ENCODE data around the gene ABRACL. TPM values are rescaled to one million over a fixed set of nuclear protein-coding genes. Genes with fewer than 3 reads are reported as not detected.
"Not testable (repeated sequence)": the region's sequence is repeated elsewhere in the genome, so short reads cannot be mapped to it uniquely, and the experiment has no call there.

The ABRACL gene, protein sequence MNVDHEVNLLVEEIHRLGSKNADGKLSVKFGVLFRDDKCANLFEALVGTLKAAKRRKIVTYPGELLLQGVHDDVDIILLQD
- total RNA-seq = 158 and 162 TPM in 2 replicates

DNA sequence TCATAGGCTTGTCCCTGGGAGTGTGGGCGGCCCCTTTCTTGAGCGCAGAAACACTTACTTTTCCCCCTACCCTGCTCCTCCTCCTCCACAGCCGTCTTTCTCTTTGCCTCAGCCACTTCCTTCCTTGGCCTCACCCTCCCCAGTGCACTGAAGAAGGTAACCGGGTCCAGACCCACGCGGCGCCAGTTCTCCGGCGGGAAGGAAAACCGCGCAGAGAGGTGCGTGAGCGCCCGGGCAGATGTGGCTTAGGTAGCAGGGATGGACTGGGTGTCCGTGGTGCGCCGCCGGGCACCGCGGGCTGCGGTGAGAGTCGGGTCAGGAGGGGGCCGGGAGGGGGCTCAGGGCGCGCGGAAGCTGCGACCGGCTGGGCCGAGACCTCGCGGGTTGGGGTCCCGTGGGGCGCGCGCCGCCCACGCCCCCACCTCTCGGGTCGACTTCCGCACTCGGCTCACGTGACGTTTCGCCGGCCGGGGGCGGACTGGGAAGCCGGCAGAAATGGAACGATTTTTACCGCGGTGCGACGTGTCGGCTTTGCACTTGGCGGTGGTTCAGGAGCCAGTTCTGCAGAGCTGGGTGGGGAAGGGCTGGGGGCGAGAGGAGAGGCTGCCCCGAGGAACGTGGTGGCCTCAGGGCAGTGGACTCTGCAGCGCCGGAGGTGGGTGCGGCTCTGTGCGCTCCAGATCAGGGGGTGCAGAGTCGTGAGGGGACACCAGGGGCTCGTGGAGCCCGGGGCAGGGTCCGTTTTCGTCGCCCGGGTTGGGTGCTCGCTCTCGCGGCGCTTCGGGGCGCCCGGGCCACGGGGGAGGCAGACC, at the start of gene ABRACL:
Gene ABRACL, plus strand, starts transcription at position 88 of the 812 bp plus-strand sequence. CDS start 5,416 bp downstream, outside the sequence.
- intact Hi-C loops (cut with micrococcal nuclease) = loop anchor here (1.0 to 2.0 kb wide), 10 partner anchors 41 to 346 kb away; partner anchors contain the start of genes CCDC28A, HECA, REPS1 and TXLNB

DNA sequence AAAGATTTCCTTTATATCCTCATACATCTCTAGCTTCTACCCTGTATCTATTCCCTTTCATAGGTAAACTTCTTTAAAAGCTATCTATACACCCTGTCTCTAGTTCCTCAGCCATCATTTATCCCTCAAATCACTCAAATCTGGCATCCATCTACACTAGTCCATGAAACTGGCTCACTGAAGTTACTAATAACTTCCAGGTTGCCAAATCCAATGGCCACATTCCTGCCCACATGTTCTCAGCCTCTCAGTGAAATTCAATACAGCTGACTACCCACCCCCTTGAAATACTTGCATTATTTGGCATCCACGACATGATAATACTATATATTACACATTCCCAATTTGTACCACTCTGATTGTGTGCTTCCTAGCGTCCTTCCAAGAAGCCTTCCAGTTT, 49.2 kb upstream of the ABRACL start:
- intact Hi-C loops (cut with micrococcal nuclease) = no loop called here

DNA sequence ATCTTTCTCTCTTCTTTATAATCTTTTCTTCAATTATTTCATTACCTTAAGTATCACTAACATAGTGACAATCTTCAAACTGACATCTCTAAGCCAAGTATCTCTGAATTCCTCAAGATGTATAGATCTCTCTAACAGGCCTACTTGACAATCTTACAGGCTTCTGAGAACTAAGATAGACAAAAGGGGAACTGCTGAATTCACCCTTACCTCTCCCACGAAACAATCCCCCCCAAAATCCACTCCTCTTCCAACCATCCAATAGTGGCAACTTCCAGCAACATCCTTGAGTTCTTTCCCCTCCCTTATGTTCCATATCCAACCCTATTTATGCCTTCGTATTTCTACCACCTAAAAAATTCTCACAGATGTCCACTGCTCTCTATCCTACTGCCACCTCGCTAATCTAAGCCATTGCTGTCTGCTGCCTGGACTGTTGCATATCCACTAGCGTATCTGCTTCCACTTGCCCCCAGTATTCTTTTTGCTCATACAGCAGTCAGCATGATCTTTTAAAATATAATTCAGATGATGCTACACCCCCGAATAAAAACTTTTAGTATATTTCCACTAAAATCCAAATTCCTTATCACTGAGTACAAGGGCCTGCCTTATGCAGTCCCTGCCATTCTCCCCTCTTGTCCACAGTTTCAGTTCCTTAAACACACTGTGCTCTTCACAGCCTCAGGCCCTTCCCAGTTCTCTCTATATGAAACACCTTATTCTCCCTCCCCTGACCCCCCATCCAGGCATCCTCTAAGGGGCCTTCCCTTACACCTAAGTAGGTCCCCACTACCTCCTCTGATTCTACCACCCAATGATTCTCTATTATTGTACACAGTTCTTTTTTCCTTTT, 48.5 kb upstream of the ABRACL start:
- intact Hi-C loops (cut with micrococcal nuclease) = no loop called here

DNA sequence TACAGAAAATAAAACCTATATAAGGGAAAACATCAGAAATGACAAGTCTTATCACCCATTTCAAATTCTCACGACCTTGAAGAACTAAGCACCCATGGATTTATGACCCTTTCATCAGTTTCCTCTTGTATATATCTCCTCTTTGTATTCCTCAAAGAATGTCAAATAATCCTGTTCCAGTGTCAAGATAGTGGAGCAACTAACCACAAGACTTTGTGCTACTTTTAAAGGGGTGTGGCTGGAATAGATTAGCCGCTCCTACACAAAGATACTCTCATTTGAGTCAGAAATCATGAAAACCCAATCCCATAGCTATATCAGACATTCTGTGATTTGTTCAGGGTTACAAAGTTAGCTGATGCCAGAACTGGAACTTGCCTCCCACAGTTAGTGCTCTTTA, 47.1 kb upstream of the ABRACL start:
- intact Hi-C loops (cut with micrococcal nuclease) = no loop called here

DNA sequence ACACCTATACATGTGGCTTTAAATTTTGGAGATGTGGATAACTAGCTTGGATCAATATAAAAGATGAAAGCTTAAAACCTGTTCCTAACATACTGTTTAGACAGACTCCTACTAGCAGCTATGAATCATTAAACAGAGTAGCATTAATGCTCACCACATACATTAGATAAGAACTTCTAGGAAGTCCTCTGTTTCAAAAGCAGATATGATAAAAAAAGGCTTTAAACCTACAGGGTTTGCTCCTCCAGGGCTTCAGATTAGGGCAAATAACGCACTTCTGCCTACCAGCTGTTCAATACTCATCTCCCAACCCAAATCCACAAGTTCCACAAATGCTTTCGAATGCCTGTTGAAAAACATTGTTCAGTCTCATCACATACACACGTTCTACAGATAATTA, 42.0 kb upstream of the ABRACL start:
- intact Hi-C loops (cut with micrococcal nuclease) = loop anchor here (2.0 to 5.0 kb wide), 4 partner anchors 150 to 879 kb away; partner anchors contain the start of genes CITED2 and PERP

DNA sequence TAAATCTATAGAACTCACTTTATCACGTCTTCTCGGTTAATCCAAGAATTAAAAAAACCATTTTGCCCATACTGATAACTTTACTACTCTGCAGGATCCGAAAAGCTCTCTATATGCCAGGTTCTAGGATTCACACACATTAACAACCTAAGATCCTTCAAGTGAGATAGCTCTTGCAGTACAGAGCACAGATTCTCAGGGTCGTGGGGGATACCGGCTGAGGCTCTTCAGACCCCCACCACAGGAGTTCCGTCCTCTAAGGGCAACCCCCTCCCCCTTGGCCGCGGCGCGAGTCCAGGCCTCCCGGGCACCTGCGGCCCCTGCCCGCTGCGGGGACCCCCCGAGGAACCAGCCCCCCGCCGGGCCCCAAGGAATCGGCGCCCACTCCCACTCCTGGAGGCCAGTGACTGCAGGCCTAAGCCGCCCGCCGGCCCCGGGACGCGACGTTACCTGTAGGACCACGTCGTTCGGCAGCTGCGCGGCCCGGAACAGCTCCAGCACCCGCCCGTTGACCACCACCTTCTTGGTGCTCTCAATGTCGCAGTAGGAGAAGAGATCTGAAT, 41.4 kb upstream of the ABRACL start:
- intact Hi-C loops (cut with micrococcal nuclease) = loop anchor here (2.0 to 5.0 kb wide), 4 partner anchors 150 to 880 kb away; partner anchors contain the start of genes CITED2 and PERP

DNA sequence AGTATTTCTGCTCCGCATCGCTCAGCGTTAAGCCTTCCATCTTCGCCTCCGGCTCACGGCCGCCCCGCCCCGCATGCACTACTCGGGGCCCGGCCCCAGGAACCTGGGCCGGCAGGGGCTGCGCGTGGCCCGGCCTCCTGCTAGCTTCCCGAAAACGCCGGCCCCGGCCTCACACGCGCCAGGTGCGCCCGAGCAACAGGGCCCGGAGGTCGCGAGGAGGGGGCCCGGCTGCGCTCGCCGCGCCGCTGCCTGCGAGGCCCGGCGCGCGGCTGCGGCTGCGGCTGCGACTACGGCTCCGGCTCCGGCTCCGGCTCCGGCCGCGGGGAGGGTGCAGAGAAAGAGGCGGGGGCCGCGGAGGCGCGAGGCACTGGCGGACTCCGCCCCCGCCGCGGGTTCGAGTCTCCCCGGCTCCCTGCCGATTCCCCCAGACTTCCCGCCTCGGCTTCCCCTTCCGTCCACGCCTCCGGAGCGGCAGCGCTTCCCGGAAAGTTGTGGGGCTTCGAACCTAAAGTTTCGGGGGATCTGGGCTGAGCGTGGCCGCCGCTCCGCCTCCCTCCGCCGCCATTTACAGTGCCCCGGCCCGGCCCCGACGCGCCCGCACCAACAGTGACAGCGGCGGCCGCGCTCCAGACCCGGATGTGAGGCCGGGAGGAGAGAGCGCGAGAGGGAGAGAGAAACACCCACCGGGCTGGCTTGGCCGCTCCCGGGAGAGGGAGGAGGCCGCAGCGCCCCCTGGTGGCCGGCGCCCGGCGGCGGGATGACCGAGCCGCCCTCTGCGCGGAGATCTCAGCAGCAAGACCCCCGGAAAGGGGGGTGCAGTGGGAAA, 40.7 kb upstream of the ABRACL start, which contains the start of gene REPS1:
Gene REPS1, minus strand, starts transcription at position 611 of the 826 bp plus-strand sequence. Its CDS starts 571 bp downstream, at position 40.
- intact Hi-C loops (cut with micrococcal nuclease) = loop anchor here (1.0 to 5.0 kb wide), 10 partner anchors 40 to 881 kb away; partner anchors contain the start of genes ABRACL, CCDC28A, CITED2 and PERP

DNA sequence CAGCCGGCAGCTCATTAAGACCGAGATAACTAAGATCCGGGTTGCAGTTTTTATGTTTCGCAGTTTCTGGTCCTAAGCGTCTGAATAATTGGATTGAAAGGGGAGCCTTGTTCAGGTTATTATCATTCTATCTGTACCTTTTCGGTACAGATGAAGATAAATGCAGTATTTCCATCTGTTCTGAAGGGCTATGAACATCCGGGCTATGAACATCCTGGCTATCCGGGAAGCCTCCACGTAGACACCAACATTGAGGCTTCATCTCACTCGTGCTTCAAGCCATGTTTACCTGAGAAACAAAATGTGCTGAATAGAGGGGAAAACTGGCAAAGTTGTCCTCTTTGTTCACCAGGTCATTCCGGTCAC, 40.1 kb upstream of the ABRACL start:
- intact Hi-C loops (cut with micrococcal nuclease) = loop anchor here (1.0 to 5.0 kb wide), 8 partner anchors 40 to 881 kb away; partner anchors contain the start of genes ABRACL, CCDC28A and PERP

DNA sequence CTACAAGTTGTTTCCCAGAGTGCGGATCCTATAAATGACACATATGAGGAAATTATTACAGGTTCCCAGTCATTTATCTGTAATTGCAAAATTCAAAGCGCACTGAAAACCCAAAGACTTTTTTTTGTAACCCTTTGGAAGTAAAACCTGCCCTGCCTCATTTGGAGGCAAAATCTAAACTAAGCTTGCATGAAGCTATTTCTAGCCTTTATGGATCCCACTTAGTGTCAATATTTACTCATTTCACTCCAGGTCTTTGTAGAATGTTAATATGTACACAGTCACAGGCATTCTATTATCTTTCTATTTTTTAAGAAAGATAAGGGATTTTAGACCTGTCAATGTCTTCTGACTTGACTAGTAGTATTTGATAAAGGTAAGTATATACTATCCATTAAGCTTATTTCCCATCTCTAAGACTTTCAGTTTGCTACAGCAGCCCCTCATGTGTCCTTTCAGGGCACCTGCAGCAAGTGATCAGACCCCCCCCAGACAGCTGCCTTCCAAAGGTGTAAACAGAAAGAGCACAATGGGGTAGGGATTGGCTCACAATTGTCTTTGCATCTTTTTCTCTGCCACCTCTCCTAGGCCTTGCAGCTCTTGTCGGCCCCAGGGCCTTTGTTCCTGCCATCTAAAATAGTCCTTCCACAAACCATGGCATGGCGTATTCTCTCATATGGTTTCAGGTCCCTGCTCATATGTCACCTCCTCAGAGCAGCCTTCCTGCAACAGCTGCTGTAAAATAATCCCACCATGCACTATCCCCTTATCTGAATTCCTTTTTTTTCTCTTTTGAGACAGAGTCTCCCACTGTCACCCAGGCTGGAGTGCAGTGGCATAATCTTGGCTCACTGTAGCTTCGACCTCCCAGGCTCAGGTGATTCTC, 39.2 kb upstream of the ABRACL start:
- intact Hi-C loops (cut with micrococcal nuclease) = loop anchor here (2.0 to 5.0 kb wide), 4 partner anchors 297 to 882 kb away; partner anchors contain the start of gene PERP

DNA sequence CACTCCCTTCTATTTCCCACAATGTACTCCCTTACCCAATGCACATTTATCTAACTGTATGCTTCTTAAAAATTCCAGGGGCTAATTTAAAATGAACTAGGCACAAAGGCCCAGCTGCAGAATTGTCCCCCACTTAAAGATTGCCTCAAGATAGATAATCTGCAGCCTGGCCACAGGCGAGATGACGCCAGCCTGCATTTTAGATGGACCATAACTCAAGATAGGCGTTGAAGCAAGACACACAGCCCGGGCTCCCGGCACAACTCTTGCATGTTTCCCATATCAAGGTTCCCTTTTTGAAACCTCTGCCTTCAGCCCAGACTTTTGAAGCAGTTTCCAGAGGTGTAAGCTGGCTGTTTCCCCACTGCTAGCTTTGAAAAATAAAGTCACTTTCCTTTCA, 37.3 kb upstream of the ABRACL start:
- intact Hi-C loops (cut with micrococcal nuclease) = no loop called here

DNA sequence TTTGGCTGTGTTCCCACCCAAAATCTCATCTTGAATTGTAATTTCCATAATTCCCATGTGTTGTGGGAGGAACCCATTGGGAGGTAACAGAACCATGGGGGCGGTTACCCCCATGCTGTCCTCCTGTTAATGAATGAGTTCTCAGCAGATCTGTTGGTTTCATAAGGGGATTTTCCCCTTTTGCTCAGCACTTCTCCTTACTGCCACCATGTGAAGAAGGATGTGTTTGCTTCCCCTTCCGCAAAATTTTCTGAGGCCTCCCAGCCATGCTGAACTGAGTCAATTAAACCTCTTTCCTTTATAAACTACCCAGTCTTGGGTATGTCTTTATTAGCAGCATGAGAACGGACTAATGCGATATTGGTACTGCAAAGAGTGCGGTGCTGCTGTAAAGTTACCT, 35.6 kb upstream of the ABRACL start:
- intact Hi-C loops (cut with micrococcal nuclease) = not testable (repeated sequence)

DNA sequence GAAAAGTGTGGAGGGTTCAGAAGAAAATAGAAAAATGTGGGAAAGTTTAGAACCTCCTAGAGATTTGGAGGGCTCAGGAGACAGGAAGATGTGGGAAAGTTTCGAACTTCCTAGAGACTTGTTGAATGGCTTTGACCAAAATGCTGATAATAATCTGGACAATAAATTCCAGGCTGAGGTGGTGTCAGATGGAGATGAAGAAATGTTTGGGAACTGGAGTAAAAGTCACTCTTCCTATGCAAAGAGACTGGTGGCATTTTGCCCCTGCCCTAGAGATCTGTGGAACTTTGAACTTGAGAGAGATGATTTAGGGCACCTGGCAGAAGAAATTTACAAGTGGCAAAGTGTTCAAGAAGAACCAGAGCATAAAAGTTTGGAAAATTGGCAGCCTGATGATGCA, 35.1 kb upstream of the ABRACL start:
- intact Hi-C loops (cut with micrococcal nuclease) = not testable (repeated sequence)

DNA sequence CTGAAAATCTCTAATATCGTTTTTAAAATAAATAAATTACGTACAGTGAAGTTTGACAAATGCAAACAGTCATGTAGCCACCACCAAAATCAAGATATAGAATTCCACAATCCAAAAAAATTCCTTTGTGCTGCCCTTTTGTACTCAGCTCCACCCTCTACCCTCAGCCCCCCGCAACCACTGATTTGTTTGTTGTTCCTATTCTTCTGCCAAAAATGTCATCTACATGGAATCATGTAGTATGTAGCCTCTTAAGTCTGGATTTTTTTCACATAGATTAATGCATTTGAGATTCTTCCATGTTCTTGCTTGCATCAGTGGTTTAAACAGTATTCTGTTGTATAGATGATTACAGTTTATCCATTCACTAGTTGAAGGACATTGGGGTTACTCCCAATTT, 32.0 kb upstream of the ABRACL start:
- intact Hi-C loops (cut with micrococcal nuclease) = no loop called here

DNA sequence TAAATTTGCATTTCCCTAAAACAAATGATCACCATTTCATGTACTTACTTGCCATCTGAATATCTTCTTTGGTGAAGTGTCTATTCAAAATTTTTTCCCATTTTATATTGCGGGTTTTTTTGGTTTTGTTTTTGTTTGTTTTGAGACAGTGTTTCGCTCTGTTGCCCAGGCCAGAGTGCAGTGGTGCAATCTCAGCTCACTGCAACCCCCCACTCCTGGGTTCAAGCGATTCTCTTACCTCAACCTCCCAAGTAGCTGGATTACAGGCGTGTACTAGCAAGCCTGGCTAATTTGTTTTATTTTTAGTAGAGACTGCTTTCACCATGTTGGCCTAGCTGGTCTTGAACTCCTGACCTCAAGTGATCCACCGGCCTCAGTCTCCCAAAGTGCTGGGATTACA, 31.4 kb upstream of the ABRACL start:
- intact Hi-C loops (cut with micrococcal nuclease) = no loop called here

DNA sequence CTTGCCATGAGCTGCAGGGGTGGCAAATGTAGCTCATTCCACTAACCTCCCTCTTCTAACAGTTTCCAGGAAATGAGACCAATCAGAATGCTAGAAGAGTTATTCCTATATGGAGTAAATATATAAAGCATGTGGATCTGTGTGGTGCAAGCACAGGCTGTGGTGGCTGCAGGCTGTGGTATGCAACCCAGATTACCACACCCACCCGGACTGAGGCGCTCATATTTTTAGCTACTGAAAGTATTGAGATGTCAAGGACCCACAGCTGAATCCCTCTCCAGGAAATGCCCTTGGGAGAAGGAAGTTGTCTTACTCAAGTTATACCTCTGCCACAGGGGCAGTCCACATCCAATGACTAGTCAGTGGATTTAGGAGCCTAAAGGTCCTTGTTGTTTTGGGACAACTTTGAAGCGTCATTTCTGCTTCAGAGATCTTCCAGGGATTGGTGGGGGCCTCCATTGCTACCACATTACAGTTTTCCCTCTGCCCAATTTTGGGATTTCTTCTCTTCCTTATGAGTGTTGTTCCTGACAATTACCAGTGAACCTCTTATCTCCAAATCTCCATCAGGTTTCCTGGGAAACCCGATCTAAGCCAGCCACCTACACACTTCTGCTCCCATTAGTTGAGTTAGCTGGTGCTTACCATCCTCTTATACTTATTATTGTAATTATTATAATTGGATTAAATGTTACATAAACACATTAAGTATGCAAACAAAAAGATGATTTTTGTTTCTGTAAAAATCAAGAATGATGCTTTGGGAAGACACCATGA, 28.4 kb upstream of the ABRACL start:
- intact Hi-C loops (cut with micrococcal nuclease) = no loop called here

DNA sequence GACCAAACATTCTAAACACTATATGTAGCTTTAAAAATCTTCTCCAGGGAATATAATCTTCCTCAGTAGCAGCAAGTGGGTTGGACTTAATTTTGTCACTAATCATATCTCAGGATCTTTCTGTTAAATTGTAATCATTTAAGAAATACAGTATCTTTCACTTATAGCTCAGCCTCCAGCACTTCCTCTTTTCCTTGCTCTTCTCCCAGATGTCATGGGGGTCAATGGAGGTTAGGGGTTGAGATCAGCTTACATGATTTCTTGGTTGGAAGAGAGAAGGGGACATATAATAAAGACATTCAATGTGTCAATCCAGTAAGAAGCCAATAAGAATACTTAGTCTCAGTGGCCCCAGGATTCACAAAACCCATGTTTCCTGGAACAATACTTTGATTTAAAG, 24.8 kb upstream of the ABRACL start:
- intact Hi-C loops (cut with micrococcal nuclease) = no loop called here

DNA sequence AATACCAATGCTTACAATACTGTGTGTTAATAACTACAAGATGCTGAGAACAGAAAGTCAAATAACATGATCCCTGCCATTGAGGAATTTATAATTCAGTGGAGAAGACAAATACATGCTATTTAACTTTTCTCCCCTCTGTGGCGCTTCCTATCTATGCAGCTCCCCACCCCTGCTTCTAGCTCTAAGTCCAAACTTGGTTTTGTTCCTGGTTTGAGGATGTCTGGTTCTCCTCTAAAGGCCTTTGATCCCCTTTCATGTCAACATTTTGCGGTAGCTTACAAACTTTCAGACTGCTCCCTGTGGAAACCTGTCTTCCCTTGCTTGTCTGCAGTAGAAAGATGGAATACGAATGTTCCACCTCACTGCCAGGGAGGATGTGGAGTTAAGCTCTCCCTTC, 22.1 kb upstream of the ABRACL start:
- intact Hi-C loops (cut with micrococcal nuclease) = no loop called here

DNA sequence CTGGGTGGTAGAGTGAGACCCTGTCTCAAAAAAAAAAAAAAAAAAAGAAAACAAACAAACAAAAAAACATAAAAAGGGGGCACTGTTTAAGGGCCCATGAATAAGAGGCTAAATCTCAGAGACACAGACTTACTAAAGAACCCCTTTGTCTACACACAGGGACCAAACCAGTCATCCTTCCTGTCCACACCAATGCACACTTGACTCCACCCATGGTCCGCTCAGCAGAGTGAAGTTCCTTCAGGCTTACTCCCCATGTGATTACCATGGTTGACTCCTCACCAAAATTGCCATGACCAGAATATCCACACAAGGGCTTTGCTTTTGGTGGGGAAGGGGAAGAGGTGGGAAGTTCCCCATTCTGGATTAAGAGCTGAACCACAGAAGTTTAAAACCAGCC, 21.1 kb upstream of the ABRACL start:
- intact Hi-C loops (cut with micrococcal nuclease) = no loop called here

DNA sequence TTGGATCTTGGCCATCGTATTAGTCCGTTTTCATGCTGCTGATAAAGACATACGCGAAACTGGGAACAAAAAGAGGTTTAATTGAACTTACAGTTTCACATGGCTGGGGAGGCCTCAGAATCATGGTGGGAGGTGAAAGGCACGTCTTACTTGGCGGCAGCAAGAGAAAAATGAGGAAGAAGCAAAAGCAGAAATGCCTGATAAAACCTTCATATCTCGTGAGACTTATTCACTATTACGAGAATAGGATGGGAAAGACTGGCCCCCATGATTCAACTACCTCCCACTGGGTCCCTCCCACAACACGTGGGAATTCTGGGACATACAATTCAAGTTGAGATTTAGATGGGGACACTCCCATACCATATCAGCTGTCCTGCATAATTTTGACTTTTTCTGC, 20.4 kb upstream of the ABRACL start:
- intact Hi-C loops (cut with micrococcal nuclease) = no loop called here

Data from T-helper 2 cell treated with Interferon-gamma antibody and Interleukin-4, amounts not matched to agents 100 ng/mL and 5 ng/mL, for 36 hours (primary cell).